Stimulated activated CD8-positive, alpha-beta memory T cell treated with anti-CD3 and anti-CD28 coated beads, Interleukin-4, amount 100 ng/mL, for 1 hour (primary cell): ENCODE results near the gene C5orf63.
"Not testable (repeated sequence)": the region's sequence is repeated elsewhere in the genome, so short reads cannot be mapped to it uniquely, and the experiment has no call there.

Source experiments
- DNase-seq, 2 donors: peaks; one replicate each; pipeline ENCODE4 v3.0.0-alpha.2; 2020; ENCODE audit warnings: low read depth in 2 of 2, low spot score in 1 of 2

The C5orf63 gene

GRCh38 chr5:127010362-127010761 lies 62.9 kb downstream of the C5orf63 start:
- no peak for DNase-seq

- DNase-seq = no peak
Observed at GRCh38 chr5:127009784-127010183, 63.5 kb downstream of the C5orf63 start.

- no peak for DNase-seq
Observed at GRCh38 chr5:127008300-127008975, 64.9 kb downstream of the C5orf63 start.

- DNase-seq = no peak
Observed at GRCh38 chr5:127007522-127007921, 65.8 kb downstream of the C5orf63 start.

DNA sequence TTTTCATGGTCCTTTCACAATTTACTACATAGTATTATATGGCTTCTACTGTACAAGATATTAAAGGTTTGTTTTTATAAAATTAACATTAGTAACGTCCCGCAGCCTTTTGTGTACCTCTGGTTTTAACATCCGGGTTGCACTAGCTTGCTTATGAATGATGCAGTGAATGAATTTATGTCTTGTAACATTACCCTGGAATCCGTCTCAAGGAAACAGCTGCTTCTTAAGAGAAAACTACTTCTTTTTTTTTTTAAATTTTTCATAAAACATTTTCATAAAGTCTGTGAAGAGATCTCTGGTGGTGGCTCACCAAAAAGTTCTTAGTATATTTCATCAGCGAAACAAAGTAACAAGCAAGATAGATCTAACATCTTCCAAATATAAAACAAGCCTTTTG lies 66.6 kb downstream of the C5orf63 start:
- DNase-seq = no peak

GRCh38 chr5:127005282-127005681 lies 68.0 kb downstream of the C5orf63 start:
- not testable (repeated sequence) for DNase-seq

DNA sequence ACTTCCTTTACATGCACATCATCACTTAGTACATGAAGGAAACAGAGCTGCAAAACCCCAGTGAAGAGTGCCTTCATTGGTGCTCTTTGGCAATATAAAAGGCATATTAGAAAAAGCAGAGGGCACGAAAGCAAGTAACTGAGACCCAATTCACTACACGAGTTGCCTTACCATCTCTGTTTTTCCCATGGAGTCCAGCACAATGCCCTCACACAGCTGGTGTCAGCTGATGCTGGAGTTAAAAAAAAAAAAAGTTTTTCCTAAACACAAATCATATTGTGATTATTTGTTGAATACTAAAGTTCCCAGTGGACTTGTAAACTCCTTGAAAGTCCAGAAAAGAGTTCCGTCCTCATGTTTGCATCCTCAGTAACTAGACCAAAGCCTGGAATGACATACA lies 68.6 kb downstream of the C5orf63 start:
- no peak for DNase-seq

GRCh38 chr5:127003798-127004495 lies 69.4 kb downstream of the C5orf63 start:
- no peak for DNase-seq

GRCh38 chr5:127002390-127002789 lies 70.9 kb downstream of the C5orf63 start:
- DNase-seq = no peak

- DNase-seq = no peak
Observed at GRCh38 chr5:127001621-127002296, 71.5 kb downstream of the C5orf63 start.
